NCI-H345 treated with DMSO at 0.1 percent for 48 hours (cell line): ENCODE measurements around the gene HNRNPF.
"Not testable (repeated sequence)": the region's sequence is repeated elsewhere in the genome, so short reads cannot be mapped to it uniquely, and the experiment has no call there.

Experiments
- DNase-seq: peaks from one replicate; lab custom pipeline; 2025; ENCODE audit not compliant: unreplicated experiment; lab: John Stamatoyannopoulos, UW

The HNRNPF gene

GRCh38 chr10:43408710-43409384 lies at the start of gene HNRNPF:
TSS of gene HNRNPF (minus strand) at chr10:43409186. CDS start at chr10:43387884, 21,302 bp downstream.
- DNase-seq: peak; percentile 74

GRCh38 chr10:43458227-43458626 lies 49.2 kb upstream of the HNRNPF start:
- DNase-seq: no peak

GRCh38 chr10:43456561-43456960 lies 47.6 kb upstream of the HNRNPF start:
- not testable (repeated sequence) for DNase-seq

GRCh38 chr10:43454025-43454424 lies 45.0 kb upstream of the HNRNPF start:
- DNase-seq: not testable (repeated sequence)

GRCh38 chr10:43453266-43453831 lies 44.4 kb upstream of the HNRNPF start:
- DNase-seq: no peak

- DNase-seq: no peak
These were observed 43.4 kb upstream of the HNRNPF start for GRCh38 chr10:43452356-43452914.

- no peak for DNase-seq
These were observed 39.8 kb upstream of the HNRNPF start for GRCh38 chr10:43448742-43449141.

- not testable (repeated sequence) for DNase-seq
These were observed 37.4 kb upstream of the HNRNPF start for GRCh38 chr10:43446219-43447017.

GRCh38 chr10:43444897-43445466 lies 36.0 kb upstream of the HNRNPF start:
- no peak for DNase-seq

GRCh38 chr10:43444323-43444722 lies 35.3 kb upstream of the HNRNPF start:
- no peak for DNase-seq

GRCh38 chr10:43440463-43441134 lies 31.6 kb upstream of the HNRNPF start:
- DNase-seq: no peak

- DNase-seq: no peak
These were observed 28.3 kb upstream of the HNRNPF start for GRCh38 chr10:43437141-43437870.

- peak; percentile 29 for DNase-seq
These were observed 27.5 kb upstream of the HNRNPF start, which contains the start of gene ZNF487 for GRCh38 chr10:43436291-43437140. TSS of gene ZNF487 (plus strand) at chr10:43437111. CDS start at chr10:43475814, 38,703 bp downstream.

- no peak for DNase-seq
These were observed 22.1 kb upstream of the HNRNPF start for GRCh38 chr10:43430926-43431663.

- no peak for DNase-seq
These were observed 18.3 kb upstream of the HNRNPF start for GRCh38 chr10:43427166-43427825.

- DNase-seq: not testable (repeated sequence)
These were observed 17.5 kb upstream of the HNRNPF start for GRCh38 chr10:43426476-43426875.

GRCh38 chr10:43424416-43424815 lies 15.4 kb upstream of the HNRNPF start:
- DNase-seq: no peak

GRCh38 chr10:43421944-43422343 lies 13.0 kb upstream of the HNRNPF start:
- DNase-seq: not testable (repeated sequence)
